ENCODE measurements around the gene CELF2.

The CELF2 gene

GRCh38 chr10:11159543-11160215 is 142.0 kb downstream of the CELF2 start:
- no peak for DNase-seq

- DNase-seq: peak; percentile 33 to 46
Observed at GRCh38 chr10:11161096-11161495, 143.4 kb downstream of the CELF2 start.

- DNase-seq: no peak
Observed at GRCh38 chr10:11161910-11162309, 144.2 kb downstream of the CELF2 start.

GRCh38 chr10:11162828-11163599 is 145.3 kb downstream of the CELF2 start:
- peak; percentile 86 to 89 for DNase-seq

GRCh38 chr10:11163780-11164550 is 146.3 kb downstream of the CELF2 start:
- no peak for DNase-seq

GRCh38 chr10:11164551-11164802 is 146.8 kb downstream of the CELF2 start:
- DNase-seq: no peak

GRCh38 chr10:11164803-11165590 is 147.3 kb downstream of the CELF2 start:
- peak; percentile 66 to 74 for DNase-seq

GRCh38 chr10:11165591-11166543 is 148.2 kb downstream of the CELF2 start:
- peak; percentile 49 to 71 for DNase-seq

GRCh38 chr10:11166550-11166949 is 148.9 kb downstream of the CELF2 start:
- DNase-seq: no peak

- DNase-seq: peak in 1 of 2 donors; percentile 44
Observed at GRCh38 chr10:11167233-11167966, 149.7 kb downstream of the CELF2 start.

- no peak for DNase-seq
Observed at GRCh38 chr10:11168423-11169090, 150.9 kb downstream of the CELF2 start.

GRCh38 chr10:11169976-11170375 is 152.3 kb downstream of the CELF2 start:
- no peak for DNase-seq

- no peak for DNase-seq
Observed at GRCh38 chr10:11170574-11170973, 152.9 kb downstream of the CELF2 start.

- peak; percentile 78 to 85 for DNase-seq
Observed at GRCh38 chr10:11170993-11171851, 153.6 kb downstream of the CELF2 start.

- DNase-seq: no peak
Observed at GRCh38 chr10:11173042-11173441, 155.4 kb downstream of the CELF2 start.

GRCh38 chr10:11175823-11176243 is 158.2 kb downstream of the CELF2 start:
- peak; percentile 78 to 79 for DNase-seq

- no peak for DNase-seq
Observed at GRCh38 chr10:11176746-11177145, 159.1 kb downstream of the CELF2 start.

GRCh38 chr10:11177381-11177780 is 159.7 kb downstream of the CELF2 start:
- peak; percentile 43 to 47 for DNase-seq

- no peak for DNase-seq
Observed at GRCh38 chr10:11177926-11178471, 160.3 kb downstream of the CELF2 start.

Measured in inflammatory macrophage treated with lipopolysaccharide for 1 hour (primary cell).